ENCODE results near the gene PCYT1A. TPM values are rescaled to one million over a fixed set of nuclear protein-coding genes. Genes with fewer than 3 reads are reported as not detected.
A peak's percentile ranks its signal among the peaks of the same experiment; 100 is the strongest.
"Not testable (repeated sequence)": the region's sequence is repeated elsewhere in the genome, so short reads cannot be mapped to it uniquely, and the experiment has no call there.

PCYT1A gene
- polyA plus RNA-seq, 1 donor (not counting 4 experiments of a cell fraction or from before 2014, with no cell fraction given) = 108 TPM

DNA sequence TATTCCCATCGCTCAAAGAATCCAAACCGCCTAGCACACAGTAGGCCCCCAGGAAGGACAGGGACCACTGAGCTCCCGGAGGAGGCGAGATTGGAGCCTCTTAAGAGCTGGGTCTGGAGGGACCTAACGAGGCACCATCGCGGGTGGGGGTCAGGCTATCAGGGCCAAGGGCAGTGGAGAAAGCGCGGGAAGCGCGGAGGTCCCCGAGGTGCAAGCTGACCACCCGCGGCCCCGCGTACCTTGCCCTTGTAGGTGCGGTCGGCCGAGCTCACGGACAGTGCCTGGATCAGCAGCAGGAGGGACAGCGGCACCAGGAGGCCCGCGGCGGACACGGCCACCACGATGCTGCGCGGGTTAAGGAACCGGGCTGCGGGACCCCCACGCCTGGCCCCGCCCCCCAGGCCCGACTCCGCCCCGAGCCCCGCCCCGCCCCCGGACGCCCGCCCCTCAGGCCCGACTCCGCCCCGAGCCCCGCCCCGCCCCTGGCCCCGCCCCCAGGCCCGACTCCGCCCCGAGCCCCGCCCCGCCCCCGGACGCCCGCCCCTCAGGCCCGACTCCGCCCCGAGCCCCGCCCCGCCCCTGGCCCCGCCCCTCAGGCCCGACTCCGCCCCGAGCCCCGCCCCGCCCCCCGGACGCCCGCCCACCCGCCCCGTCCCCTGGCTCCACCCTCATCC, 80.2 kb downstream of the PCYT1A start:
- no peak overlapping the region for H2AFZ ChIP-seq (ENCODE audit: control insufficient read depth, low read length)
- H3K9ac ChIP-seq (ENCODE audit: control insufficient read depth, extremely low read depth, insufficient read depth, low read length) = no peak overlapping the region
- H3K79me2 ChIP-seq (ENCODE audit: control insufficient read depth, insufficient read depth, low read length) = no peaks in the 10 kb centered on the region
- FAIRE-seq = no peak
- no peaks in the 10 kb centered on the region for H3K4me1 ChIP-seq (ENCODE audit: control insufficient read depth, extremely low read depth, insufficient read depth, low read length)
- dilution Hi-C loops (cut with MboI; ENCODE audit: extremely low pct_ligation_motif_present, low sequenced_read_pairs) = no loop called here
- H4K20me1 ChIP-seq (ENCODE audit: control insufficient read depth, extremely low read depth, insufficient read depth, low read length) = no peaks in the 10 kb centered on the region
- TF ChIP-seq, protein P1, sequence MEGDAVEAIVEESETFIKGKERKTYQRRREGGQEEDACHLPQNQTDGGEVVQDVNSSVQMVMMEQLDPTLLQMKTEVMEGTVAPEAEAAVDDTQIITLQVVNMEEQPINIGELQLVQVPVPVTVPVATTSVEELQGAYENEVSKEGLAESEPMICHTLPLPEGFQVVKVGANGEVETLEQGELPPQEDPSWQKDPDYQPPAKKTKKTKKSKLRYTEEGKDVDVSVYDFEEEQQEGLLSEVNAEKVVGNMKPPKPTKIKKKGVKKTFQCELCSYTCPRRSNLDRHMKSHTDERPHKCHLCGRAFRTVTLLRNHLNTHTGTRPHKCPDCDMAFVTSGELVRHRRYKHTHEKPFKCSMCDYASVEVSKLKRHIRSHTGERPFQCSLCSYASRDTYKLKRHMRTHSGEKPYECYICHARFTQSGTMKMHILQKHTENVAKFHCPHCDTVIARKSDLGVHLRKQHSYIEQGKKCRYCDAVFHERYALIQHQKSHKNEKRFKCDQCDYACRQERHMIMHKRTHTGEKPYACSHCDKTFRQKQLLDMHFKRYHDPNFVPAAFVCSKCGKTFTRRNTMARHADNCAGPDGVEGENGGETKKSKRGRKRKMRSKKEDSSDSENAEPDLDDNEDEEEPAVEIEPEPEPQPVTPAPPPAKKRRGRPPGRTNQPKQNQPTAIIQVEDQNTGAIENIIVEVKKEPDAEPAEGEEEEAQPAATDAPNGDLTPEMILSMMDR (optimal IDR thresholded peaks at IDR 0.05 in 1 of 3, IDR thresholded peaks at IDR 0.05 in 1 of 3, conservative IDR thresholded peaks at IDR 0.05 in 1 of 3; ENCODE audit: extremely low read depth in 1 of 3, insufficient read depth in 2 of 3, low read length in 3 of 3) = no peak
- no peak for TF ChIP-seq EZH2 (IDR thresholded peaks at IDR 0.05; ENCODE audit: low read length)
- DNase-seq (ENCODE audit: low read depth, low spot score) = no peak
- H3K4me3 ChIP-seq (ENCODE audit: control insufficient read depth in 2 of 3, extremely low read depth in 1 of 3, insufficient read depth in 2 of 3, low read depth in 1 of 3, low read length in 3 of 3) = no peak overlapping the region
- no peaks in the 10 kb centered on the region for H3K9me1 ChIP-seq (ENCODE audit: control insufficient read depth, extremely low read depth, insufficient read depth, low read length)
- peaks cover 8% of the 10 kb centered on the region for H3K27me3 ChIP-seq (ENCODE audit: control insufficient read depth, extremely low read depth, insufficient read depth, low read length)
- peak overlapping the region; percentile 45 for H3K4me2 ChIP-seq (ENCODE audit: control insufficient read depth, extremely low read depth, insufficient read depth, low read depth, low read length)
- H3K9me3 ChIP-seq (ENCODE audit: control insufficient read depth, low read depth, low read length) = no peaks in the 10 kb centered on the region
- no peaks in the 10 kb centered on the region for H3K36me3 ChIP-seq (ENCODE audit: control insufficient read depth in 2 of 2, extremely low read depth in 1 of 2, insufficient read depth in 2 of 2, low read length in 2 of 2)
- H3K27ac ChIP-seq (ENCODE audit: control insufficient read depth, insufficient read depth, low read length) = no peak overlapping the region

DNA sequence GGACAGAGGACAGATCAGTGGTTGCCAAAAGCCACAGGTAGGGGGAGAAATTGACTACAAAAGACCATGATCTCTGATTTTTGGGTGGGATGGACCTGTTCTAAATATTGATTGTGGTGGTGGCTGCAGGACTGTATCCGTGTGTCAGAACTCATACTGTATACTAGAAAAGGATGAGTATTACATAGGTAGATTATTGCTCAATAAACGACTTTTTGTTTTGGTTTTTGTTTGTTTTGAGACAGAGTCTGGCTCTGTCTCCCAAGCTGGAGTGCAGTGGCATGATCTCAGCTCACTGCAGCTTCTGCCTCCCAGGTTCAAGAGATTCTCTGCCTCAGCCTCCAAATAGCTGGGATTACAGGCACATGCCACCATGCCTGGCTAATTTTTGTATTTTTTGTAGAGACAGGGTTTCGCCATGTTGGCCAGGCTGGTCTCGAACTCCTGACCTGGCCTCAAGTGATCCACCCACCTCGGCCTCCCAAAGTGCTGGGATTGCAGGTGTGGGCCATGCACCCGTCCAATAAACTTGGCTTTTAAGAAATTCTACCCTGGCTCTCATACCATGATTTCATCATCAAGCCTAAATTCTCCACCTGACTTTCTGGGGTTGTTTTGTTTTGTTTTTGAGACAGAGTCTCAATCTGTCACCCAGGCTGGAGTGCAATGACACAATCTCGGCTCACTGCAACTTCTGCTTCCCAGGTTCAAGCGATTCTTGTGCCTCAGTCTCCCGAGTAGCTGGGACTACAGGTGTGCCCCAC, 81.9 kb downstream of the PCYT1A start:
- H3K36me3 ChIP-seq (ENCODE audit: control insufficient read depth in 2 of 2, extremely low read depth in 1 of 2, insufficient read depth in 2 of 2, low read length in 2 of 2); FAIRE-seq; H4K20me1 ChIP-seq (ENCODE audit: control insufficient read depth, extremely low read depth, insufficient read depth, low read length); DNase-seq (ENCODE audit: low read depth, low spot score); H3K4me3 ChIP-seq (ENCODE audit: control insufficient read depth in 2 of 3, extremely low read depth in 1 of 3, insufficient read depth in 2 of 3, low read depth in 1 of 3, low read length in 3 of 3); H3K4me2 ChIP-seq (ENCODE audit: control insufficient read depth, extremely low read depth, insufficient read depth, low read depth, low read length); H3K4me1 ChIP-seq (ENCODE audit: control insufficient read depth, extremely low read depth, insufficient read depth, low read length); H3K9me3 ChIP-seq (ENCODE audit: control insufficient read depth, low read depth, low read length); H3K27ac ChIP-seq (ENCODE audit: control insufficient read depth, insufficient read depth, low read length); H2AFZ ChIP-seq (ENCODE audit: control insufficient read depth, low read length); H3K9me1 ChIP-seq (ENCODE audit: control insufficient read depth, extremely low read depth, insufficient read depth, low read length); H3K27me3 ChIP-seq (ENCODE audit: control insufficient read depth, extremely low read depth, insufficient read depth, low read length); H3K9ac ChIP-seq (ENCODE audit: control insufficient read depth, extremely low read depth, insufficient read depth, low read length); H3K79me2 ChIP-seq (ENCODE audit: control insufficient read depth, insufficient read depth, low read length); dilution Hi-C loops (cut with MboI; ENCODE audit: extremely low pct_ligation_motif_present, low sequenced_read_pairs): not testable (repeated sequence)

All from keratinocyte (primary cell).